ENCODE data around the gene PLAGL2.

The PLAGL2 gene

GRCh38 chr20:32230707-32231106 is 23.2 kb upstream of the PLAGL2 start:
- no peak for DNase-seq

DNA sequence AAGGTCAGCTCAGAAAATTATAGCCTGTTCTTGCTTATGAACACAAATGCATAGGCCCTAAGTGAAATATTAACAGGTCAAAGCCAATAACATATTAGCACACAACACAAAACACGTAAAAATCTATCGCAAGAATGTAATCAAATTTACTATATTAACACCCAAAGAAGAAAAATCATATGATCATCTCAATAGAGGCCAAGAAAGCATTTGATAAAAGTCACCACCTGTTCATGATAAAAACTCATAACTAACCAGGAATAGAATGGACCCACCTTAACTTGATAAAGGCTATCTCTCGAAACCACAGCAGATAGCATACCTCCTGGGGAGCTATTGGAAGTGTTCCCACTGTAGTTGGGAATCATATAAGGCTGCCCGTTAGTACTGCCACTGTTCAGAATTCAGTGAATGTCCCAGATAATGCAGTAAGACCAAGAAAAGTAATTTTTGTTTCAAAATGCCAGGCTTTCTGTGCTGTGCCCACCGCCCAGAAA is 21.8 kb upstream of the PLAGL2 start:
- DNase-seq = no peak

DNA sequence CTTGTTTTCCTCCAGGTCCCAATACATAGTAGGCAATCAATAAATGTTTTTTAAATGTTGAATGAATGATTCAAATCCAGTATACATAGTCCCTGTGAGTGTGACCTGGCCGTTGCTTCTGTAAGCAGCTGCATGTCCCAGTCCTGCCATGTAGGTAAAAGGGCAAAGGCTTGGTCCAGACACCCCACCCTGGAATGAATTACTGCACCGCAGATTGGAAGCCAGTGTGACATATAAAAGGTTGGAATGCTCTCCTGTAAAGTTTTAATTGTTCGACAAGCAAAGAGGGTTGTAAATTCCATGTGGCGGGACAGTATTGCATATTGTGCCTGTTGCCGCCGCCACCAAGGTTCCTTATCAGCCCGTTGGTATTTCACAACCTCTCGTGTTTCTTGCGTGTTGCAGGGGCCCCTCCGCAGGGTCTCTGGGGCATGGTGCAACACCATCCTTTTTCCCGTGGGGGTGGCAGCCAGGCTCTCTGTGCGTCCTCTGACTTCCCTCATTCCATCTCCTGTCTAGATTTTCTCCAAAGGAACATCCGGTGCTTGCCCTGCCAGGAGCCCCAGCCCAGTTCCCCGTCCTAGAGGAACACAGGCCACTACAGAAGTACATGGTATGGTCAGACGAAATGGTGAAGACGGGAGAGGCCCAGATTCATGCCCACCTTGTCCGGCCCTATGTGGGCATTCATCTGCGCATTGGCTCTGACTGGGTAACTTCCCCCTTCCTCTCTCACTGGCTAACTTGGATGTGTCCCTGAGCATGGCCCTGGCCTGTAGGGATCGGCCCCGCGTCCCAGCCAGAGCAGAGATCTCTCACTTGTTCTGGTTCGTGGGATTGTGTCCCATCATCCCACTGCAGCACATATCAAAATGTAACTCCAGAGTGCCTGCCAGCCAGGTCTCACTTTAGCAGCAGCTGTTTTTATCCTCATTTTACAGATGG is 20.5 kb upstream of the PLAGL2 start:
- DNase-seq = no peak

- no peak for DNase-seq
Observed at GRCh38 chr20:32227306-32227705, 19.8 kb upstream of the PLAGL2 start.

- DNase-seq = no peak
Observed at GRCh38 chr20:32226391-32226790, 18.8 kb upstream of the PLAGL2 start.

DNA sequence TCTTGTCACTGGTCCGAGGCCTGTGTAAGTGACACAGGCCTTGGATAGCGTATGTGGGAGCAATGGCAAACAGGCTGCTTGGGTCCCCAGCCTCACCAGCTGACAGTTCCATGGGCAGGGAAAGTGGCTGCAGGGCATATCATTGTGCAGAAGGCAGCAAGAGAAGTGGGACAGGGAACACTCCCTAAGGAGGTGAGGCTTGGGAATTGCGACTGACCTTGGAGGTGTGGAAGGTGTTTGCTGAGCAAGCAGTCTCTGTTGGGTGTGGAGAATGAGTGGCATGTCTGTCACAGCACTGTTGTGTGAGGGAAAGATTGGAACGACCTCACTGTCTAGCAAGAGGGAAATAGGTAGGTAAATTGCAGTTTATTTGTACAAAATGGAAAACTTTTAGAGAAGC is 16.9 kb upstream of the PLAGL2 start:
- DNase-seq = no peak

GRCh38 chr20:32218156-32218900 is 10.8 kb upstream of the PLAGL2 start:
- DNase-seq = no peak

DNA sequence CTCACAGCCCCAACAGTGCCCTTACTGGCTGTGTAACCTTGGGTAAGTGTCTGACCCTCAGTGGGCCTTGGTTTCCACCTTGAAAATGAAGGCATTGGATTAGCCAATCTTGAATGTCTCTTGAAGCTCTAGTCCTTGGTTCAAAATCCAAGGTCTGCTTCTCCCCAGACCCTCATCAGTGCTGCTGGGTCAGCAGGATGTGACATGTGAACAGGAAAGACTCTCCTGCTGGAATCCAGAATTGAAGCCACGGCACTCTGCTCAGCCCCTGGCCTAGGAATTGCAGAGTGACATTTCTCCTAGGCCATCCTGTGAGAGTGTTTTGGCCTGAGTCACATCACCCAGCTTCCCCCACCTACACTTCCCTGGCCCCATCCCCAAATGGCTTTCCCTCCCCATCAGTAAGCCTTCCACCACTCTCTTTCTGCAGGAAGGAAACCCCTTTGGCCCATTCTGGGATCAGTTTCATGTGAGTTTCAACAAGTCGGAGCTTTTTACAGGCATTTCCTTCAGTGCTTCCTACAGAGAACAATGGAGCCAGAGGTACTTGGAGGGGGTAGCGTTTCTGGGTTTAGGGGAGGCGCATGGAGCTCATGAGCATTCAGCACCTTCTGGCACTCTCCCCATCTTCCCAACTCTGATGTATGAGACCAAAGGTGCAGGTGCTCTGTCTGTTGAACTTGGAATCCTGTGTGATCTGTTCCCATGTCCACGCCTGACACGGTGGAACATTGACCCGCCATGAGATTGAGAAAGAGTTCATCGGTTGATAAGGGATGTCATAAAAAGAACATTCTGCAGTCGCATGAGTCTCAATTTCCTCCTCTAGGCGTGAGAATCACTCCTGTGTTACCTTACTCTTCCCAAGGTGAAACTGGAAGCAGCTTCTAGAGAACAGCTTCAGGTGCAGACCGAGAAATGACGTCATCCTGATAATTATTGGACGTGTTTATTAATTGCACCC is 8.9 kb upstream of the PLAGL2 start:
- DNase-seq = no peak

GRCh38 chr20:32215729-32216128 is 8.2 kb upstream of the PLAGL2 start:
- DNase-seq = no peak

DNA sequence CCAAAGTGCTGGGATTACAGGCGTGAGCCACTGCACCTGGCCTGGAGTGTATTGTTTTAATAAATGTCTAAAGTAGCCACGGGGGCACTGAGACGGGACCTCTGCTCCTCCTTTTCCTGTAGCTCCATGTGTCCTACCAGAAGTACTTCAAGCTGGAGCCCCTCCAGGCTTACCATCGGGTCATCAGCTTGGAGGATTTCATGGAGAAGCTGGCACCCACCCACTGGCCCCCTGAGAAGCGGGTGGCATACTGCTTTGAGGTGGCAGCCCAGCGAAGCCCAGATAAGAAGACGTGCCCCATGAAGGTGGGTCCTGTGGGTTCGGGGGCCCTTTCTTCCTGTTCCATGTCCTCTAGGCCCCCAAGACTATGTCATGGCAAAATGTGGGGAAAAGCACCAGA is 7.6 kb upstream of the PLAGL2 start:
- DNase-seq = no peak

DNA sequence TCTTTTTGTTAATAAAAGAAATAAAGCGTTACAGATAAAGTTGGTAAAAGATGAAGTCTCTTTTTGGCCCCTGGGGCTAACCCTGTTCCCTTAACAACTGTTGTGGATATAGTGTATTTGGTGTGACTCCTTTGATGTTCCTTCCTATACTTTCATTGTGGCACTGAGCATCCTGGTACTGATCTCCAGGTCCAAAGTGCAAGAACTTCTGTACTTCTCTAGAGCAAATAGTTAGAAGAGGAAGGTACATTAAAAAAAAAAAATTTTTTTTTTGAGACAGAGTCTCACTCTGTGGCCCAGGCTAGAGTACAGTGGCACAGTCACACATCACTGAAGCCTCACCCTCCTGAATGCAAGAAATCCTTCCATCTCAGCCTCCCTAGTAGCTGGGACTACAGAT is 6.3 kb upstream of the PLAGL2 start:
- DNase-seq = no peak

GRCh38 chr20:32209850-32210605 is 2.5 kb upstream of the PLAGL2 start:
- DNase-seq = no peak

DNA sequence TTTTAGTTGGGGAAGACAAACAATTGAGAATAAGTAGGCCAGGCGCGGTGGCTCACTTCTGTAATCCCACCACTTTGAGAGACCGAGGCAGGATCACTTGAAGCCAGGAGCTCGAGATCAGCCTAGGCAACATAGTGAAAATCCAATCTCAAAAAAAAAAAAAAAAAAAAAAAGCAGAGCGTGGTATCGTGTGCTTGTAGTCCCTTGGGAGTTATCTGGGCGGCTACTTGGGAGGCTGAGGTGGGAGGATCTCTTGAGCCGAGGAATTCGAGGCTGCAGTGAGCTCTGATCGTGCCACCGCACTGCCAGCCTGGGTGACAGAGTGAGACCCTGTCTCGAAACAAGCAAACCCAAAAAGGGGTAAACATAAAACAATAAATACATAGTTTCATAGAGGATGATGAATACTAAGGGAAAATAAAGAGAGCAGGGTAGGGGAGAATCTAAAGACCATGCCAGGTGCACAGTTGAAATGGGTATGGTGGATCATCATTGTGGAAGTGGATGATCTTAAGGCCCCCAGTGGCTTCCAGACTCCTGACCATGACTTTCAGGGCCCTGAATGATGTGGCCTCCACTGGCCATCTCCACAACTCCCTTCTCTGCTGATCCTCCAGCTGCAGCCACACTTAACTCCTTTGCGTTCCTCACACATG is 1.1 kb upstream of the PLAGL2 start:
- no peak for DNase-seq

DNA sequence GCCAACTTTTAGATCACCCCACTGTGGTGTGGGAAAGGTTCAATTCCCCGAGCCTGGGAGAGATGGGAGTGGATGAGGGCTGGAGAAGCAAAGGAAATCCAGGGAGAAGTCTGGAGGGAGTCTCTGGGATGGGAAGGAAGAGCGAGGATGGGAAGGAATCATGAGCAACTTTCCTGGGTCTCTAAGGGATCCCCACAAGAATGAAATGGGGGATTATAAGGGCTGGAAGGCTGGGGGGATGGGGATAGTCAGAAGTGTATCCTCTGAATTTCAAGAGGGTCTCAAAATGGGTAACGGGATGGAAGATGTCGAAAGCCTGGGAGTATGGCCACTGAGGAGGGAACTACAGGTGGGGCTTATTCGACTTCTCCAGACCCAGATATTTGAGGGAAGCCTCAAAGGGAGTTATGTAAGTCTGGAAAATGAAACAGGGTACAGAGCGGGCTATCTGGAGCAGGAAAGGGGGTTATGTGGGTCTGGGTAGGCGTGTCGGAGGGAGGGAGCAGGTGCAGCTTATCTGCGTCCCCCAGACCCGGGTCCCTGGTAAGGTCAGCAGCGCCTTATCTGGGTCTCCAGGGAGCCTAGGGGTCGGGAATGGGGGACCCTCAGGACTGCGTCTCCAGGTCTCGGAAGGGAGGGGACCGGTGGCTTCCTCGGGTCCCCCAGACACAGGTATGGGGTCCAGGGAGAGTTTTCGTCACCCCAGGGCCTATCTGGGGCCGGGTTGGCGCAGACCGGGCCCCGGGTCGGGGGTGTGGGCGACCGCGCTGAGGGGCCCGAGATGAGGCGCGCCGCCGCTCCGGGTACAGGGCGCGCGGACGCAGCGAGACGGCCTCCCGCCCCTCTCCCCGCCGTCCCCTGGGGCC is 550 bp downstream of the PLAGL2 start:
- peak; percentile 41 for DNase-seq

DNA sequence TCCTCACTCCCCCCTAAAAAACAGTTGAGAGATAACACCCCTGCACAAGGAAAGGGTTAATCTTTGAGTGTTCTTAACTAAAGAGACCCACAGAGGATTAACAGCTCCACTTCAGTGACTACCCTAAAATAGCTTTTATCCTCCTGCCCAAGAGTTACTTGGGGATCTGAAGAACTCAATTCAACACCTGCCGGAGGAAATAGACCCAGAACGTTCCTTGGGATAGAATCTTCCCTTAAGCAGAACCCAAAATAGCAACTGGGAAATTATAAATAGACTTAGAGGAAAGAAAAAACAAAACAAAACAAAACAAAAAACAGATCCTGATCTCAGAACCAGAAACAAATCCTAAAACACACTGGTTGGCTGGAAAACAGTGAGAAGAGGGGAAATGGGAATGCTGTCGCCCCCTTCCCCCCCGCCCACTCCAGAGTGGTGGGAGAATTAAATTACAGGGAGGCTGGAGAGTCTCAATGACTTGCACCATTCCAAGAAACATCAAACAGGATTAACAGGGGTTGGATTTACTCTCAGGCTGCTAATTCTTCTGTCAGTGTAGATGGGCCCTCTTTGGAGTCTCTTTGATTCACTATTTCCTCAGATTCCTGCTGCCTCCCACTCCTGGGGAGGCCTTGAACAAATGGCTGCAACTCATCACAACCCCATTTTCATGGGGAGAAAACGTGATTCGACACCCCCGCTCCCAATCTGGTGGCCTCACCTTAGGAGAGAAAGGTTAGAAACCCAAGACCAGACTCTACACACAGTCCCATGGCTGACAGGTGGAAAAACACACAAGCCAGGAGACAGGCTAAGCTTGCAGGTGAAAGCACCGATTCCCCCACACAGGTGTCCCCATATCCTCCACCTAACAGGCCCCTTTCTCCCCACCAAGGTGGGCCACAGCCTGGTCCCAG is 1.4 kb downstream of the PLAGL2 start:
- DNase-seq = peak; percentile 40

GRCh38 chr20:32205110-32205842 is 2.3 kb downstream of the PLAGL2 start:
- peak; percentile 19 for DNase-seq

GRCh38 chr20:32204205-32205109 is 3.1 kb downstream of the PLAGL2 start:
- peak; percentile 87 for DNase-seq

Measured in stimulated activated CD4-positive, alpha-beta T cell treated with anti-CD3 and anti-CD28 coated beads, Interleukin-15, amount 100 ng/mL, for 24 hours (primary cell).